ENCODE results near the gene WDFY4.

WDFY4 gene

DNA sequence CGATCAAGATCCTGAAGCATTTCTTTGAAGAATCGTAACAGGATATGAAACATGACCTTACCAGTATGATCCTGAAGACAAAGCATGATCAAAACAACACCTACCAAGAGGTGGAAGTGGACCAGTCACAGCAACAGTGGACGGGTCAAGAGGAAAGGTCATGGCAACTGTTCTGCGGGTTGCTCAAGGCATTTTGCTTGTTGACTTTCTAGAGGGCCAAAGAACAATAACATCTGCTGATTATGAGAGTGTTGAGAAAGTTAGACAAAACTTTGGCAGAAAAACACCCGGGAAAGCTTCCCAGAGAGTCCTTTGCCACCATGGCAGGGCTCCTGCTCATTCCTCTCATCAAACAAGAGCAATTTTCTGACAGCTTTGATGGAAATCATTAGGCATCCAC, 320.6 kb downstream of the WDFY4 start:
- Mint-ChIP-seq H3K4me1 (no peaks in the 10 kb centered on the region), H3K9me3 (no peaks in the 10 kb centered on the region), H3K4me3 (no peak overlapping the region), H3K27ac (no peak overlapping the region), H3K36me3 (no peaks in the 10 kb centered on the region)
- DNase-seq (ENCODE audit: low spot score in 2 of 2) (no peak), ATAC-seq (no peak)

DNA sequence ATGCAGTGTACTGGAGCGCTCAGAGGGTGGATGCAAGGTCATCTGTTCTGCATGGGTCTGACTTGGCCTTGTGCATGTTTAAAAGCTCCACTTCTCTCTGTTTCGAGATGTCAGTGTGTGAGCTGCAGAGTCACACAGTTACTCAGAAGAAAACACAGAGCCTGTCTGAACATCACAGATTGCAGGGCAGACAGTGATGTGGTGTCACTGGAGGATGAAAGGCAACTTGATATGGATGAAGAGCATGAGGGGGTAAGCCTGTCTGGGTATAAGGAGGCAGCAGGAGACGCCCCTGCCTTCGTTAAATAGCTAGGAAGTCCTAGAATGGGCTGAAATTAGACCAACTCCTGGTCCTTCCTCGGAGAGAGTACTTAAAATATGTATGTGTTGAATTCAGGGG, 322.5 kb downstream of the WDFY4 start:
- Mint-ChIP-seq H3K9me3 (no peaks in the 10 kb centered on the region), H3K4me3 (no peak overlapping the region), H3K36me3 (no peaks in the 10 kb centered on the region), H3K27ac (no peak overlapping the region), H3K4me1 (no peaks in the 10 kb centered on the region)
- no peak for DNase-seq (ENCODE audit: low spot score in 2 of 2)
- ATAC-seq = no peak

DNA sequence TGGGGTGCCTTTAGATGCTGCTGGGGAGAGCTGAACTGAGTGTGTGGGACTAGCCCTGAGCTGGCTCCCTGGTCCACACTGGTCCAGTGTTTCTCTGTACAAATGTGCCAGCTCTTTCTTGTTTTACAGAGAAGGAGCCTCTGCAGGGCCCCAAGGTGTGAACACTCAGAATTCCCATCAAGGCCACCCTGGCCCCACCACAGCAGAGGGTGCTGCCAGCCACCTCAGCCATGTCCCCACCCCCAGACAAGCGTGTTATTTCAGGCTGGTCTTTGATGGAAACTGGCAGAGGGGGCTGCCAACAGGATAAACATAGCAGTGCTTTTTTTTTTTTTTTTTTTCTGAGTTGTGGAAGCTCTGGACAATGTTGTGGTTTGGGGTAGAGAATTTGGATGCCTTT, 323.4 kb downstream of the WDFY4 start:
- Mint-ChIP-seq H3K4me1 (no peaks in the 10 kb centered on the region), H3K4me3 (no peak overlapping the region), H3K27ac (no peak overlapping the region), H3K36me3 (no peaks in the 10 kb centered on the region), H3K9me3 (no peaks in the 10 kb centered on the region)
- no peak for ATAC-seq
- no peak for DNase-seq (ENCODE audit: low spot score in 2 of 2)

DNA sequence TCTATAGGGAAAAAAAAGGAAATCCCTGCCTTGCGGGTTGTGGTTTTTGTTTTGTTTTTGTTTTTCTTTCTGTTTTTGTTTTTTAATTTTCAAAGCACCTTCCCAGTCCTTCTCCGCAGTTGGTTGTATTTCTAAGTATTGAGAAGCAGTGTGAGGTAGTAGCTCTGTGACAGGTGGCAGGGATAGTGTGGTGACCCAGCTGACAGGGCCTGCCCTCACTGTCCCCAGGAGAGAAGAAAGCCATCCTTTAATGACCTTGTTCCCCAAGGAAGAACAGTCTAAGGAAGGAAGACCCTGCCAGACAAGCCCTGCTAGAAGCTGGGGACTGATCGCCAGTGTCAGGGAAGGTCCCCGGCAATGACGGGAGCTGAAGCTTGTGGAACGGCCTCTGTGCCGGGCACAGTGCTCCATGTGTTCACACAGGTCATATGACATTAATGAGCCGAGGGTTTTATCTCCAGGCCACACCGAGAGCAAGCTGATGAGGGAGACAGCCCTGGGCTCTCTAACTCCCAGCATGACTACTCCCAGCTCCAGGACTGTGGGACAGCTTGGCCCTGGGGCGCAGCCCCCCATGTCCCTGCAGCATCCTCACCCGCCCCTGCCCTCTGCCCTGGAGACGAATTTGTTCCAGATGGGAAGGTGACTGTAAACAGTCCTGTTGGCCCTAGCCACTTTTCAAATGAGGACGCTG, 324.0 kb downstream of the WDFY4 start:
- H3K36me3 Mint-ChIP-seq = no peaks in the 10 kb centered on the region
- no peaks in the 10 kb centered on the region for H3K4me1 Mint-ChIP-seq
- DNase-seq (ENCODE audit: low spot score in 2 of 2) (no peak), ATAC-seq (peak; percentile 19)
- H3K4me3 Mint-ChIP-seq = no peak overlapping the region
- H3K27ac Mint-ChIP-seq = no peak overlapping the region
- H3K9me3 Mint-ChIP-seq = no peaks in the 10 kb centered on the region

DNA sequence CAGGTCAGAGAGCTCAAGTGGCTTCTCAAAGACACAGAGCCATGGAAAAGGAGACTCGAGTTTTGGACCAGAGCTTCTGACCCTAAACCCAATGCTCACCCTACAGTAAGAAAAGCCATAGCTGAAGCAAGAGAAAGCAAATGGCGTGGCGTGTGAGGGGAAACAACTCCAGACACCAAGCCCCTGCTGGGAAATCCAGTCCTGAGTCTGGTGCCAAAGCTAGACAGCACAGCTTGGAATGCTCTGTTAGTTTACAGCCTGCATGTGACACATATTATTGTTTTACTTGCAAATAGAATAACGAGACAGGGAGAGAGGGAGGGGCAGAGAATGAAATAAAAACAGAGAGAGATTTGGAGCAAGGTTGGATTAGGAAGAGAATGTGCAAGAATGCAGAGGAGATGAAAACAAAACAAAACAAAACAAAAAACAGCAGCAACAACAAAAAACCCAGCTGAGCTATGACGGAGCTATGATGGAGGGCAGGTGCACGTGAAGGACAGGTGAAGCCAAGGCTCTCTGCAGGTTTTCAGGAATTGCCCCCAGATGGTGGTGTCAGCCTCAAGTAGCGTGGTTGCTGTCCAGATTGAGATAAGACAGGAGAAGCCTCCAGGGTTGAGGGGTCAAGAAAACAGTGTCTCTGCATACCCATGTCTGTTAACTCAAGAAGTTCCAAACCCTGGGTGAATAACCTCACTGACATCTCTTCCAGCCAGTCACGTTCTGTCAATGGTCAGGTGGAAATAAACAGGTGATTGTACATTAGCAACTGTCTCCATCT, 324.7 kb downstream of the WDFY4 start:
- no peak for ATAC-seq
- no peaks in the 10 kb centered on the region for H3K36me3 Mint-ChIP-seq
- H3K4me3 Mint-ChIP-seq = no peak overlapping the region
- H3K9me3 Mint-ChIP-seq = no peaks in the 10 kb centered on the region
- no peak for DNase-seq (ENCODE audit: low spot score in 2 of 2)
- H3K27ac Mint-ChIP-seq = no peak overlapping the region
- H3K4me1 Mint-ChIP-seq = no peaks in the 10 kb centered on the region

DNA sequence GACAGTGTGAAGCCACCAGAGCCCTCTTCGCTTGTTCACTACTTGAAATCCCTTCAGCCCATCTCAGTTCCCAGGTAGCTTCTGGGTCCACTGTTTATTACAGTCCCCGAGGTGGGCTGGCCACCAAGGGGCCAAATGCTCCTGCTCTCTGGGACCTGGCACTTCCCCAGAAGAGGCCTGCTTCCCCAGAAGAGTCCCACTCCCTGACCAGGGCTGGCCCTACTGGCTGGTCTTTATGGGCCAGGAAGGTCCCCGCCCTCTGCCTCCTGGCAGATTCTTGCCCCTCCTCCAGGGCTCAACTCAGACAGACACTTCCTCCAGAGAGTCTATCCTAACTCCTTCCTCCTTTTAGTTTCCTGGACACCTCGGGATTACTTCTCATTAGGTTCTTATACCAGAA, 325.6 kb downstream of the WDFY4 start:
- Mint-ChIP-seq H3K27ac (no peak overlapping the region), H3K36me3 (no peaks in the 10 kb centered on the region), H3K9me3 (no peaks in the 10 kb centered on the region), H3K4me3 (no peak overlapping the region), H3K4me1 (no peaks in the 10 kb centered on the region)
- no peak for DNase-seq (ENCODE audit: low spot score in 2 of 2)
- ATAC-seq = no peak

DNA sequence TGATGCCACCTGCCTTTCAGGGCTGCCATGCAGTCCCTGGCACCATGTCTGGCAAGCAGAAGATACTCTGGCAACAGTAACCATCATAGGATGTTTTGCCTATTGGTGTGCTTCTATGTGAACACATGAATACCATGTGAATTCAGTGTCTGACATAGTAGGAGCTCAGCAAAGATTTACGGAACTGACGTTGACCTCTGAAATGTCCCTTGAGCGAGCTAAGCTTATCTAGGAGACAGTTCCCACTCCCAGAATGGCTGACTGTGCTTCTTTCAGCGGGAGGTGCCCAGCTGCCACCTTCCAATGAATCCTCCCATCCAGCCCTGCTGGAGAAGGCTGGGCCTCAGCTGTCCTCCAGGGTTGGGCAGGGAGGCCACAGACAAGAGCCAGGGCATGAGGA, 326.2 kb downstream of the WDFY4 start:
- Mint-ChIP-seq H3K4me3 (no peak overlapping the region), H3K9me3 (no peaks in the 10 kb centered on the region), H3K27ac (no peak overlapping the region), H3K4me1 (no peaks in the 10 kb centered on the region), H3K36me3 (no peaks in the 10 kb centered on the region)
- DNase-seq (ENCODE audit: low spot score in 2 of 2) (no peak), ATAC-seq (no peak)

DNA sequence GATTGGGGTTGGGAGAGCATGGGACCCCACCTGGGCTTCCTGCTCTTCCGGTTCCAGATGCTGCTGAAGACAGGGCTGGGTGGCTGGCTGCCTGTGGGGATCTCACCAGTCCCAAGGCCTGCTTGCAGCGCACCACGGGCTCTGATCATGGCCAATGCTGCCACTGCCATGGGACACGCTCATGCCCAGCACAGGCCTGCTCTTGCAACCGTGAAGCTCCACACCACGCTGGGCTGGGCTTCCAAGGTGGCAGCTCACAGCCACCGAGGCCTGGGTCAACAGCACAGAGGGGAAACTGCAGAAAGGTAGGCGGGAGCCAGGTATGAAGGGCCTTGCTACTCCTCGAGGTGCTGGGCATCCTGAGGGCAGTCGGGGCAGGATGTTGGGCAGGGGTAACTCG, 327.1 kb downstream of the WDFY4 start:
- no peaks in the 10 kb centered on the region for H3K9me3 Mint-ChIP-seq
- no peaks in the 10 kb centered on the region for H3K36me3 Mint-ChIP-seq
- DNase-seq (ENCODE audit: low spot score in 2 of 2) = no peak
- H3K4me3 Mint-ChIP-seq = no peak overlapping the region
- H3K4me1 Mint-ChIP-seq = no peaks in the 10 kb centered on the region
- H3K27ac Mint-ChIP-seq = no peak overlapping the region
- no peak for ATAC-seq

DNA sequence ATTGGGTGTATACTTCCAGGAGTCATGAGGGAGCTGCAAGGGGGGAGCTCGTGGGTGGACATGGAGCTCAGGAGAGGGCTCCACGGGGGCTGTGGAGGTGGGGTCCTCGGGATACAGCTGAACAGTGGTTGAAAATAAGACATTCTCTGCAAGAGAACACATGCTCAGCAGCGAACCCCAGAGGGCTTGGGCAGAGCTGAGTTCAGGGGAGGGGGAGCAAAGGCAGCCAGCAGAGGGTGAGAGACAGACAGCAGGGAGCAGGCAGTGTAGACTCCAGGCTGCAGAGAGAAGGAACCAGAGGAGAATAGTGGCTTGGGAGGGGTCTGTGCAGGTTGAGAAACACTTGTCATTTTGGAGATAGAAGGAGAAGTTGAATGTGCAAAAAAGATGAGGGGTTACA, 327.9 kb downstream of the WDFY4 start:
- ATAC-seq (no peak), DNase-seq (ENCODE audit: low spot score in 2 of 2) (no peak)
- no peak overlapping the region for H3K4me3 Mint-ChIP-seq
- no peaks in the 10 kb centered on the region for H3K36me3 Mint-ChIP-seq
- no peaks in the 10 kb centered on the region for H3K9me3 Mint-ChIP-seq
- no peak overlapping the region for H3K27ac Mint-ChIP-seq
- H3K4me1 Mint-ChIP-seq = no peaks in the 10 kb centered on the region

DNA sequence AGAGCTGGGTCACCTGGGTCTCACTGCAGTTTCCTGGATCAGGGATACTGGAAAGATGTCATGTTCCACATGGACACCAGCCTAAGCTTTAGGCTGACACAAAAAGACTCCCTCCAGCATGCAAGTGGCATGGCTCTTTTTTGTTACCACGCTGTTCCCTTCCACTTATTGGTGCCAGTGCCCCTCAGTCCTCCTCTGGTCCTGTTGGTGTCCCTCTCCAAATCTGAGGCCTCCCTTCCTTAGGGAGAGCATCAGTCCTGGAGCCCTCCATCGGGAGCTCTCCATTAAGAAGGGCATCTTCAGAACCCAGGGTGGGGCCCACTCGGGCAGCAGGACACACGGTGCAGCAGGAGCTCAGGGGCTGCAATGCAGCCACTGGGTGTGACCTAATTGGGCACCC, 331.0 kb downstream of the WDFY4 start:
- ATAC-seq = no peak
- Mint-ChIP-seq H3K36me3 (no peaks in the 10 kb centered on the region), H3K9me3 (peaks cover 5% of the 10 kb centered on the region), H3K4me1 (no peaks in the 10 kb centered on the region), H3K27ac (no peak overlapping the region), H3K4me3 (no peak overlapping the region)
- no peak for DNase-seq (ENCODE audit: low spot score in 2 of 2)

DNA sequence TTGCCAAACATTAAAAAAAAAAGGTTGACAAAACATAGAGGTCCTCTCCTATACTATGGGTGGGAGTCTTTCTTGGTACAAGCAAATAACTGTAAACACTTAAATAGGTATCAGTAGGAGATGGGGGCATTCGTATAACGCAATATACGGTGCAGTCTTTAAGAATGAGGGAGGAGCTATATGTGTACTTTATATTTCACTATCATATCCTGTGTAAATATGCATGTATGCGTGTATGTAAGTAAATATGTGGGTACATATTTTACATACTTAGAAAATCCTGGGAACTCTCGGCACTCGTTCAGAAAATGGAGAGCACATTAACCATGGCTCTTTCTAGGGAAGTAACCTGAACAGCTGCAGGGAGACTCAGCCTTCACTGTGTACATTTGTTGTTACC, 337.0 kb downstream of the WDFY4 start:
- ATAC-seq (no peak), DNase-seq (ENCODE audit: low spot score in 2 of 2) (no peak)
- no peak overlapping the region for H3K4me3 Mint-ChIP-seq
- no peaks in the 10 kb centered on the region for H3K36me3 Mint-ChIP-seq
- peaks cover 5% of the 10 kb centered on the region for H3K9me3 Mint-ChIP-seq
- H3K4me1 Mint-ChIP-seq = no peaks in the 10 kb centered on the region
- no peak overlapping the region for H3K27ac Mint-ChIP-seq

DNA sequence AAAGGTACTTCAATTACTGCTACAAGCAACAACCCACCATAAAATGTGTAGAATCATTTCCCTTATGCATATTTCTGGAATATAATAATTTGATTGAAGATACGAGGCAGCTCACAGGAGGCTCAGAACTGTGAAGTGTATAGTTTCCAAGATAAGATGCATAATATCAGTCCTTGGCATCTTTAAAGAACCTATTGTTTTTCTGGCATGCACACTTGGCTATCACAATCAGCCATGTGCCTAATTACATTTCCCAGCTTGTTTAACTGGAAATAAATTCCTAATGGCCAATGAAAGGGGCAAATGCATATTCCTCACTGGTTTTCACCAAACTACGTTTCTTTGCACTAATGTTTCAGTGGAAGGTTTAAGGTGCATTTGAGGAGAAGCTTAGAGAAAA, 338.4 kb downstream of the WDFY4 start:
- ATAC-seq (no peak), DNase-seq (ENCODE audit: low spot score in 2 of 2) (no peak)
- no peak overlapping the region for H3K27ac Mint-ChIP-seq
- H3K4me3 Mint-ChIP-seq = no peak overlapping the region
- H3K36me3 Mint-ChIP-seq = no peaks in the 10 kb centered on the region
- peaks cover 5% of the 10 kb centered on the region for H3K9me3 Mint-ChIP-seq
- H3K4me1 Mint-ChIP-seq = no peaks in the 10 kb centered on the region

DNA sequence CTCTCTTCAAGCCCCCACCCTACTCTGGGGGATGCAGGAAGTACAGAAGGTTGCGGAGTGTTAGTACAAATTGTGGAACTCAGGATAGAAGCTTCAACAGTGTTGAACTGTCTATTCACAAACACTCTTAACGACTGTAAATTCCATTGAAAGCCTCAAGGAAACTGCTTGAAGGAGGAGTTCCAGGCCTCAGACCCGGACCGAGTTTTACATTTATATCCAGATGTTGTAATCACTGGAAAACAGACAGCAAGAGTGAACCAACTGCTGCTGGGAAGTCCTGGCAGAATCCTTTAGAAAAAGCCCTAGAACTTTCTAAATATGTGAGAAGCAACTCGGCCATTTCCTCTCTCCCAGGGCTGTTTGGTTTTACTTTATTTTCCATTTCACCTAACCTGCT, 339.1 kb downstream of the WDFY4 start:
- no peak overlapping the region for H3K4me3 Mint-ChIP-seq
- no peaks in the 10 kb centered on the region for H3K36me3 Mint-ChIP-seq
- peaks cover 5% of the 10 kb centered on the region for H3K9me3 Mint-ChIP-seq
- no peaks in the 10 kb centered on the region for H3K4me1 Mint-ChIP-seq
- ATAC-seq (no peak), DNase-seq (ENCODE audit: low spot score in 2 of 2) (no peak)
- H3K27ac Mint-ChIP-seq = no peak overlapping the region

DNA sequence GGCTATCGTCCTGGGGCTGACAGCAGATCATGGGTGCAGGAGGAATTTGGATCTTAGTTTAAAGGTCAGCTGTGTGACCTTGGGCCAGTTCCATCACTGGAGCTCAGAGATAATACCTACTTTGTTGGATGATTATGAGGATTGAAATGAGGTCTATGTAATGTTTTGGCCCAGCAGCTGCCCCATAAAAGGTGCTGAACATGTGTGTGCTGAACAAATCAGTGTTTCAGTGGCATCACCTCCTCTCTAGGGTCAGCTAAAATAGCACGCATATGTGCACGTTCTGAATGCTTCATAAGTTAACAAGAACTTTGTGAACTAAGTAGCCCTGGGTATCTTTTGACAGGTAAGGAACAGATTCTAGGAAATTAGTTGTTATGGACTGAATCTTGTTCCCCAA, 339.8 kb downstream of the WDFY4 start:
- Mint-ChIP-seq H3K4me1 (no peaks in the 10 kb centered on the region), H3K27ac (no peak overlapping the region), H3K4me3 (no peak overlapping the region), H3K9me3 (peaks cover 5% of the 10 kb centered on the region), H3K36me3 (no peaks in the 10 kb centered on the region)
- ATAC-seq (no peak), DNase-seq (ENCODE audit: low spot score in 2 of 2) (no peak)

DNA sequence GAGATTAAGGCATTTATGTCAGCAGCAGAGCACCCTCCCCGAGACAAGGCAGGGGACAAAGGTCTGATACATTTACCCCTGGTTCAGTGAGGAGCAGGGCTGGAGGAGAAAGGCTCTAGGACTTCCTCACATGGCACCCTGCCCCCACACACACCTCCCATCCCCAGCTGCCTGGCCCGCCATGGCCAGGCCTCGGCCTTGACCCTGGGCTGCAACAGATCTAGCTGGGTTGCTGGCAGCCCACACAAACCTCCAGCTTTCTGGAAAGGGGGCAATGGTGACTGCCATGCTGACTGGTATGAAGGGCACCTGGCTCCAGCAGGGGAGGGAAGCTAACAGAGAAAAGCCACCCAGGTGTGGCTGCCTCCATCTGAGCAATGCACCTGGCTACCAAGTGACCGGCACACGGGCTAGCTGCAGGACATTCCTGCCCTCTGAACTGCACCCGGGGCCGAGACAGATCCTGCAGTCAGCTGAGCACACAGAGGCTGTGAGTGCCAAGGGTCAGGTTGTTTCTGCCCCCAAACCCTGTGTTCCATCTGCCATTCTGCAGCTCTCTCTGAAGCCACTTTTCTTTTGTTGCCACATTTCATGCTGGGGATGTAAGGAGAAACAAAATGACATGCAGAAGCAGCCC, 340.8 kb downstream of the WDFY4 start:
- ATAC-seq (no peak), DNase-seq (ENCODE audit: low spot score in 2 of 2) (no peak)
- Mint-ChIP-seq H3K36me3 (no peaks in the 10 kb centered on the region), H3K4me3 (no peak overlapping the region), H3K27ac (no peak overlapping the region), H3K9me3 (peaks cover 2% of the 10 kb centered on the region), H3K4me1 (no peaks in the 10 kb centered on the region)

DNA sequence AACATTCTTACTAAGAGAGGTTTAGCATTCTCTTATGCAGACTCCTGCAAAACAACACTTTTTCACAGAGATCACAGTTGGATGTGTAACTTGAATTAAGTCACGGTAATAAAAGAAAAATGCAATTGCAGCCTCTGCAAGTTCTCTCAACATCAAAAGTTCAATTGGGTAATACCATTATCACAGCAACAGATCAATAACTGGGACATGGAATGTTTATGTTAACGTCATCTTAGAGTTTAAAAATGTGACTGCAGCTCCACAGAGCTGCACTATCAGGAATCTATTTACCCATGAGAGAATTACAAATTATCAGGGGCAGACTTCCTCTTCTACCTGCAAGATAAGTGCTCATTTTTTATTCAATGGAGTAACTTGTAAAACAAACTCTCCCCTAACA, 344.0 kb downstream of the WDFY4 start:
- H3K27ac Mint-ChIP-seq = no peak overlapping the region
- no peak overlapping the region for H3K4me3 Mint-ChIP-seq
- ATAC-seq (no peak), DNase-seq (ENCODE audit: low spot score in 2 of 2) (peak in 1 of 2 donors; percentile 6)
- no peaks in the 10 kb centered on the region for H3K4me1 Mint-ChIP-seq
- H3K9me3 Mint-ChIP-seq = no peaks in the 10 kb centered on the region
- H3K36me3 Mint-ChIP-seq = no peaks in the 10 kb centered on the region
